HL-60 (cell line): ENCODE data around the gene RPE65.

Experiments
- DNase-seq, 2 experiments: peaks; one replicate each; pipeline ENCODE4 v3.0.0-alpha.2; 2010 to 2020; ENCODE audit warnings: low read depth in 1 of 2, low spot score in 1 of 2
- H3K27ac ChIP-seq: fragments of 250-450 bp; sonication (Bioruptor Pico); replicated peaks from 2 replicates; pipeline ENCODE4 v1.5.1; 2020; ENCODE audit warnings: mild to moderate bottlenecking, moderate library complexity
- H3K27me3 ChIP-seq: fragments of 250-450 bp; sonication (Bioruptor Pico); 2 replicates; pipeline ENCODE4 v1.5.1; 2021; ENCODE audit warnings: mild to moderate bottlenecking, moderate library complexity; ENCODE audit not compliant: insufficient read depth, poor library complexity, severe bottlenecking
- H3K4me3 ChIP-seq: replicated peaks from 2 replicates; pipeline ENCODE4 v1.5.1; 2011; ENCODE audit warnings: mild to moderate bottlenecking, control low read depth, low read length; ENCODE audit not compliant: insufficient read depth
- CTCF ChIP-seq: IDR thresholded peaks from one replicate; pipeline ENCODE4 v1.5.1; 2011; ENCODE audit warnings: low read length, control low read depth, inconsistent platforms; ENCODE audit not compliant: insufficient read depth
- GABPA ChIP-seq: IDR thresholded peaks from 2 replicates; pipeline ENCODE4 v1.6.1; 2012; ENCODE audit warnings: low read depth
- POLR2AphosphoS5 ChIP-seq: IDR thresholded peaks from 2 replicates; pipeline ENCODE4 v1.6.1; 2012; ENCODE audit warnings: low read depth
- REST ChIP-seq: IDR thresholded peaks from 2 replicates; pipeline ENCODE4 v1.6.1; 2012; ENCODE audit warnings: low read depth; ENCODE audit not compliant: insufficient replicate concordance
- SPI1 ChIP-seq: IDR thresholded peaks from 2 replicates; pipeline ENCODE4 v1.6.1; 2012; ENCODE audit warnings: low read depth, mild to moderate bottlenecking, borderline replicate concordance

Gene RPE65

GRCh38 chr1:68384872-68385411, 64.8 kb downstream of the RPE65 start:
- no peak for DNase-seq

GRCh38 chr1:68384321-68384813, 65.4 kb downstream of the RPE65 start:
- H3K4me3 ChIP-seq = no peak overlapping the region
- no peak for TF ChIP-seq GABPA
- DNase-seq = no peak
- no peak overlapping the region for H3K27ac ChIP-seq
- H3K27me3 ChIP-seq = no peaks in the 10 kb centered on the region

More at GRCh38 chr1:68384872-68385411, 64.8 kb downstream of the RPE65 start:
- no peaks in the 10 kb centered on the region for H3K27me3 ChIP-seq
- H3K4me3 ChIP-seq = no peak overlapping the region
- no peak for TF ChIP-seq POLR2AphosphoS5
- no peak for TF ChIP-seq GABPA
- no peak for TF ChIP-seq REST
- TF ChIP-seq CTCF = no peak
- H3K27ac ChIP-seq = no peak overlapping the region

GRCh38 chr1:68383092-68383491, 66.7 kb downstream of the RPE65 start:
- TF ChIP-seq SPI1 = no peak
- no peak for TF ChIP-seq GABPA
- TF ChIP-seq CTCF = no peak
- TF ChIP-seq POLR2AphosphoS5 = no peak
- no peak for TF ChIP-seq REST
- no peak for DNase-seq
- no peak overlapping the region for H3K27ac ChIP-seq

GRCh38 chr1:68379085-68379478, 70.7 kb downstream of the RPE65 start:
- no peak overlapping the region for H3K27ac ChIP-seq
- H3K27me3 ChIP-seq = no peaks in the 10 kb centered on the region
- H3K4me3 ChIP-seq = no peak overlapping the region
- TF ChIP-seq CTCF (no peak), POLR2AphosphoS5 (no peak), REST (no peak), GABPA (no peak), SPI1 (no peak)
- no peak for DNase-seq

More at GRCh38 chr1:68383092-68383491, 66.7 kb downstream of the RPE65 start:
- no peaks in the 10 kb centered on the region for H3K27me3 ChIP-seq
- no peak overlapping the region for H3K4me3 ChIP-seq
